Activated B cell treated with CpG ODN at 0.5 μM for 24 hours (primary cell): Measurements from ENCODE around the gene HJURP. TPM values are rescaled to one million over a fixed set of nuclear protein-coding genes. Genes with fewer than 3 reads are reported as not detected.
A peak's percentile ranks its signal among the peaks of the same experiment; 100 is the strongest.
"Not testable (repeated sequence)": the region's sequence is repeated elsewhere in the genome, so short reads cannot be mapped to it uniquely, and the experiment has no call there.

Experiments used
- ATAC-seq: fragments of 200-7000 bp; cut with Tn5 transposase; one replicate; pipeline ENCODE4 v1.10.0; 2021; ENCODE audit warnings: low read depth, mild to moderate bottlenecking, moderate library complexity
- CTCF ChIA-PET: fragments of 350-600 bp; sonication (Branson Sonifier 250); formaldehyde crosslinking; loops from one replicate; lab custom pipeline; 2021; ENCODE audit warnings: antibody characterized with exemption; lab: Charles Lee
- POLR2A ChIA-PET: fragments of 350-600 bp; sonication (Branson Sonifier 250); formaldehyde crosslinking; loops from one replicate; lab custom pipeline; 2021; ENCODE audit warnings: antibody characterized with exemption; lab: Charles Lee
- DNase-seq: peaks from one replicate; pipeline ENCODE4 v3.0.0; 2022
- H3K27ac Mint-ChIP-seq: one replicate; pipeline ENCODE4 v1.8.0; 2020; ENCODE audit warnings: mixed read lengths
- H3K27me3 Mint-ChIP-seq: one replicate; pipeline ENCODE4 v1.8.0; 2021; ENCODE audit warnings: mixed read lengths
- H3K36me3 Mint-ChIP-seq: one replicate; pipeline ENCODE4 v1.8.0; 2021; ENCODE audit warnings: low read depth, mixed read lengths
- H3K4me1 Mint-ChIP-seq: one replicate; pipeline ENCODE4 v1.8.0; 2021; ENCODE audit warnings: mixed read lengths
- H3K4me3 Mint-ChIP-seq: one replicate; pipeline ENCODE4 v1.8.0; 2020; ENCODE audit warnings: mild to moderate bottlenecking, mixed read lengths
- H3K9me3 Mint-ChIP-seq: one replicate; pipeline ENCODE4 v1.8.0; 2020; ENCODE audit warnings: mixed read lengths
- CTCF ChIP-seq: fragments of 200-600 bp; IDR thresholded peaks from one replicate; pipeline ENCODE4 v1.8.0; 2022; ENCODE audit warnings: antibody characterized with exemption, mild to moderate bottlenecking
- intact Hi-C: fragments of 100-400 bp; cut with micrococcal nuclease; formaldehyde crosslinking; loops from one replicate; pipeline ENCODE4 v1.15.1; 2024
- total RNA-seq: library from RNA; stranded (reverse); gene quantifications from 2 replicates; pipeline ENCODE4 v1.2.3, GENCODE V29; 2022

The HJURP gene
- total RNA-seq, 1 donor from 2014 or later = 1.5 TPM

GRCh38 chr2:233882353-233882752 lies 28.0 kb upstream of the HJURP start:
- CTCF ChIA-PET = no interaction called here
- TF ChIP-seq CTCF = no peak
- no peak for ATAC-seq
- POLR2A ChIA-PET = no interaction called here
- H3K27me3 Mint-ChIP-seq = peaks cover 43% of the 10 kb centered on the region
- intact Hi-C loops = no loop called here
- no peaks in the 10 kb centered on the region for H3K4me1 Mint-ChIP-seq
- H3K36me3 Mint-ChIP-seq = peaks cover 4% of the 10 kb centered on the region
- no peak overlapping the region for H3K4me3 Mint-ChIP-seq
- H3K9me3 Mint-ChIP-seq = peaks cover 24% of the 10 kb centered on the region
- H3K27ac Mint-ChIP-seq = no peak overlapping the region
- DNase-seq = no peak

- POLR2A ChIA-PET, H3K9me3 Mint-ChIP-seq, intact Hi-C loops, CTCF ChIA-PET, H3K36me3 Mint-ChIP-seq, DNase-seq, H3K4me3 Mint-ChIP-seq, H3K27ac Mint-ChIP-seq: not testable (repeated sequence)
- H3K27me3 Mint-ChIP-seq = peaks cover 18% of the 10 kb centered on the region
- peak; percentile 58 for ATAC-seq
- peaks cover 15% of the 10 kb centered on the region for H3K4me1 Mint-ChIP-seq
These were observed 17.8 kb upstream of the HJURP start for GRCh38 chr2:233872125-233872524.

GRCh38 chr2:233871432-233871831 lies 17.1 kb upstream of the HJURP start:
- Mint-ChIP-seq H3K9me3 (peaks cover 8% of the 10 kb centered on the region), H3K36me3 (peaks cover 8% of the 10 kb centered on the region), H3K27ac (no peak overlapping the region), H3K27me3 (peaks cover 16% of the 10 kb centered on the region), H3K4me1 (peaks cover 16% of the 10 kb centered on the region), H3K4me3 (no peak overlapping the region)
- intact Hi-C loops = no loop called here
- ChIA-PET POLR2A (no interaction called here), CTCF (interaction anchor here (0.7 kb wide), 1 partner anchor 782 kb away, joined by 3 read pairs; no protein-coding TSS in a partner anchor)
- DNase-seq (no peak), ATAC-seq (no peak)
- no peak for TF ChIP-seq CTCF

- TF ChIP-seq CTCF = no peak
These were observed 13.7 kb upstream of the HJURP start, which contains the start of gene MSL3B for GRCh38 chr2:233867993-233868532. TSS of gene MSL3B (minus strand) at chr2:233868386.

GRCh38 chr2:233866479-233866878 lies 12.1 kb upstream of the HJURP start:
- intact Hi-C loops = loop anchor here (5.0 kb wide), 1 partner anchor 1169 kb away; the partner anchor contains the start of gene GIGYF2
- ChIA-PET POLR2A (no interaction called here), CTCF (no interaction called here)
- H3K27ac Mint-ChIP-seq = no peak overlapping the region
- ATAC-seq (no peak), DNase-seq (no peak)
- H3K9me3 Mint-ChIP-seq = no peaks in the 10 kb centered on the region
- H3K4me1 Mint-ChIP-seq = peaks cover 10% of the 10 kb centered on the region
- H3K27me3 Mint-ChIP-seq = no peaks in the 10 kb centered on the region
- TF ChIP-seq CTCF = no peak
- H3K36me3 Mint-ChIP-seq = peaks cover 8% of the 10 kb centered on the region
- no peak overlapping the region for H3K4me3 Mint-ChIP-seq

More at GRCh38 chr2:233867993-233868532, 13.7 kb upstream of the HJURP start, which contains the start of gene MSL3B:
- intact Hi-C loops = loop anchor here (1.0 to 5.0 kb wide), 2 partner anchors 14 to 1171 kb away; partner anchors contain the start of genes GIGYF2 and HJURP
- CTCF ChIA-PET = no interaction called here
- DNase-seq = peak; percentile 57
- H3K27me3 Mint-ChIP-seq = no peaks in the 10 kb centered on the region
- POLR2A ChIA-PET = interaction anchor here (0.7 kb wide), 1 partner anchor 35 kb away, joined by 3 read pairs; no protein-coding TSS in a partner anchor
- peaks cover 18% of the 10 kb centered on the region for H3K4me1 Mint-ChIP-seq
- no peaks in the 10 kb centered on the region for H3K9me3 Mint-ChIP-seq
- peak within 1 kb of the TSS; percentile 80 for H3K27ac Mint-ChIP-seq
- ATAC-seq = peak; percentile 87
- H3K4me3 Mint-ChIP-seq = peak within 1 kb of the TSS; percentile 93
- peaks cover 8% of the 10 kb centered on the region for H3K36me3 Mint-ChIP-seq
